ENCODE measurements around the gene NKAIN2.

- TF ChIP-seq POLR2AphosphoS5 (IDR thresholded peaks at IDR 0.05), result no peak
- TF ChIP-seq POLR2A (IDR thresholded peaks at IDR 0.05), result no peak
- TF ChIP-seq, protein P1, sequence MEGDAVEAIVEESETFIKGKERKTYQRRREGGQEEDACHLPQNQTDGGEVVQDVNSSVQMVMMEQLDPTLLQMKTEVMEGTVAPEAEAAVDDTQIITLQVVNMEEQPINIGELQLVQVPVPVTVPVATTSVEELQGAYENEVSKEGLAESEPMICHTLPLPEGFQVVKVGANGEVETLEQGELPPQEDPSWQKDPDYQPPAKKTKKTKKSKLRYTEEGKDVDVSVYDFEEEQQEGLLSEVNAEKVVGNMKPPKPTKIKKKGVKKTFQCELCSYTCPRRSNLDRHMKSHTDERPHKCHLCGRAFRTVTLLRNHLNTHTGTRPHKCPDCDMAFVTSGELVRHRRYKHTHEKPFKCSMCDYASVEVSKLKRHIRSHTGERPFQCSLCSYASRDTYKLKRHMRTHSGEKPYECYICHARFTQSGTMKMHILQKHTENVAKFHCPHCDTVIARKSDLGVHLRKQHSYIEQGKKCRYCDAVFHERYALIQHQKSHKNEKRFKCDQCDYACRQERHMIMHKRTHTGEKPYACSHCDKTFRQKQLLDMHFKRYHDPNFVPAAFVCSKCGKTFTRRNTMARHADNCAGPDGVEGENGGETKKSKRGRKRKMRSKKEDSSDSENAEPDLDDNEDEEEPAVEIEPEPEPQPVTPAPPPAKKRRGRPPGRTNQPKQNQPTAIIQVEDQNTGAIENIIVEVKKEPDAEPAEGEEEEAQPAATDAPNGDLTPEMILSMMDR (IDR thresholded peaks at IDR 0.05), result no peak
Measured at GRCh38 chr6:124551711-124552233, 748.1 kb downstream of the NKAIN2 start.
